Spleen (tissue), 7 donors: ENCODE measurements around the gene GSTO1.

Experiments
- POLR2A ChIP-seq, 3 donors: fragments of 450-650 bp; IDR thresholded peaks; one replicate each; pipeline ENCODE4 v1.5.1; 2017; ENCODE audit warnings: antibody characterized with exemption in 3 of 3, mild to moderate bottlenecking in 1 of 3
- POLR2AphosphoS5 ChIP-seq, 3 donors: sonication (generic); formaldehyde crosslinking; IDR thresholded peaks; one replicate each; pipeline ENCODE4 v1.5.1; 2017; ENCODE audit warnings: antibody characterized with exemption in 3 of 3
- TF ChIP-seq, protein P1 (sequence below), 11 experiments: fragments of 200-600 bp in 7 of 11; fragments of 450-650 bp in 4 of 11; sonication (generic) in 4 of 11; IDR thresholded peaks in 8 of 11; conservative IDR thresholded peaks in 3 of 11; 1 replicate in 7 of 11; 2 replicates in 4 of 11; pipeline versions ENCODE4 v1.4.0 to v1.8.0; 2016 to 2021; ENCODE audit warnings: antibody characterized with exemption in 11 of 11, inconsistent platforms in 4 of 11, mild to moderate bottlenecking in 1 of 11
- donor health status: DM: no; HTN: no; CAD: no; lungs with moderate emphysema.
- donor health status: DM: no; HTN: no; CAD: no.
- donor health status: DM: no; HTN: no; CAD: no.

- no peak for TF ChIP-seq POLR2A (IDR thresholded peaks at IDR 0.05)
- TF ChIP-seq, protein P1, sequence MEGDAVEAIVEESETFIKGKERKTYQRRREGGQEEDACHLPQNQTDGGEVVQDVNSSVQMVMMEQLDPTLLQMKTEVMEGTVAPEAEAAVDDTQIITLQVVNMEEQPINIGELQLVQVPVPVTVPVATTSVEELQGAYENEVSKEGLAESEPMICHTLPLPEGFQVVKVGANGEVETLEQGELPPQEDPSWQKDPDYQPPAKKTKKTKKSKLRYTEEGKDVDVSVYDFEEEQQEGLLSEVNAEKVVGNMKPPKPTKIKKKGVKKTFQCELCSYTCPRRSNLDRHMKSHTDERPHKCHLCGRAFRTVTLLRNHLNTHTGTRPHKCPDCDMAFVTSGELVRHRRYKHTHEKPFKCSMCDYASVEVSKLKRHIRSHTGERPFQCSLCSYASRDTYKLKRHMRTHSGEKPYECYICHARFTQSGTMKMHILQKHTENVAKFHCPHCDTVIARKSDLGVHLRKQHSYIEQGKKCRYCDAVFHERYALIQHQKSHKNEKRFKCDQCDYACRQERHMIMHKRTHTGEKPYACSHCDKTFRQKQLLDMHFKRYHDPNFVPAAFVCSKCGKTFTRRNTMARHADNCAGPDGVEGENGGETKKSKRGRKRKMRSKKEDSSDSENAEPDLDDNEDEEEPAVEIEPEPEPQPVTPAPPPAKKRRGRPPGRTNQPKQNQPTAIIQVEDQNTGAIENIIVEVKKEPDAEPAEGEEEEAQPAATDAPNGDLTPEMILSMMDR (IDR thresholded peaks at IDR 0.05 in 8 of 11, conservative IDR thresholded peaks at IDR 0.05 in 3 of 11): no peak
- no peak for TF ChIP-seq POLR2AphosphoS5 (IDR thresholded peaks at IDR 0.05)
Observed at GRCh38 chr10:104288355-104288754, 33.7 kb downstream of the GSTO1 start.
